Duodenal mucosa (tissue), 2 donors: ENCODE measurements around the gene SOCS3.

Source experiments
- H3K27ac ChIP-seq: one replicate; pipeline ENCODE4 v1.7.0; 2013; ENCODE audit warnings: low read depth, low read length
- H3K27me3 ChIP-seq, 2 donors: one replicate each; pipeline ENCODE4 v1.7.0; 2013; ENCODE audit warnings: low read length in 2 of 2, control low read depth in 1 of 2; ENCODE audit not compliant: insufficient read depth in 2 of 2, control insufficient read depth in 1 of 2
- H3K36me3 ChIP-seq, 2 donors: one replicate each; pipeline ENCODE4 v1.7.0; 2013; ENCODE audit warnings: low read length in 2 of 2, control low read depth in 1 of 2; ENCODE audit not compliant: insufficient read depth in 2 of 2, control insufficient read depth in 1 of 2
- H3K4me1 ChIP-seq, 2 donors: one replicate each; pipeline ENCODE4 v1.7.0; 2013; ENCODE audit warnings: low read length in 2 of 2, control low read depth in 1 of 2; ENCODE audit not compliant: insufficient read depth in 2 of 2, control insufficient read depth in 1 of 2
- H3K4me3 ChIP-seq, 2 donors: one replicate each; pipeline ENCODE4 v1.7.0; 2013; ENCODE audit warnings: low read length in 2 of 2, low read depth in 1 of 2
- H3K9ac ChIP-seq, 2 donors: one replicate each; pipeline ENCODE4 v1.7.0; 2013; ENCODE audit warnings: low read length in 2 of 2, low read depth in 1 of 2
- H3K9me3 ChIP-seq, 2 donors: one replicate each; pipeline ENCODE4 v1.7.0; 2013; ENCODE audit warnings: low read length in 2 of 2, control low read depth in 1 of 2; ENCODE audit not compliant: control insufficient read depth in 1 of 2

SOCS3 gene

DNA sequence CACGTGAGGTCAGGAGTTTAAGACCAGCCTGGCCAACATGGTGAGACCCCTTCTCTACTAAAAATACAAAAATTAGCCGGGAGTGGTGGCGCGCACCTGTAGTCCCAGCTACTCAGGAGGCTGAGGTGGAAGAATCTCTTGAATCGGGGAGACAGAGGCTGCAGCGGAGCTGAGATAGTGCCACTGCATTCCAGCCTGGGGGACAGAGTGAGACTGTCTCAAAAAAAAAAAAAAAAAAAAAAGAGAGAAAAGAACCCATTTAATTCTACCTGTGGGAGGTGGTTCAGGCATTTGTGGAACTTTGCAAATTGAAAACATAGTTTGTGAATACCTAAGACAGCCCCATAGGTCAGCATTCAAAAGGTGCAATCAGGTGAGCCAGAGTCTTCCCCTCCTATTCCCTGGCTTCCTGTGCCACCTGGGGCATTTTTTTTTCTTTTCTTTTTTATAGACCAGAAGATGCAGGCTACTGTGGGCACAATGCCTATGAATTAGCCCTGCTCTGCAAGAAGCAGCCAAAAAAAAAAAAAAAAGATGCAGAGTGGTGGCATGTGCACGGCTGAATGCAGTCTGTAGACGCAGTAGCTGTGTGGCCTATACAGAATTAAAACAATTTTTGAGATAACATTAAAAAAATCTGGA, 9.1 kb upstream of the SOCS3 start:
- Histone ChIP-seq H3K27ac (no peak overlapping the region), H3K4me3 (no peak overlapping the region), H3K4me1 (peaks cover 0 to 5% of the 10 kb centered on the region in 2 donors), H3K9ac (no peak overlapping the region), H3K36me3 (no peaks in the 10 kb centered on the region), H3K9me3 (no peaks in the 10 kb centered on the region), H3K27me3 (peaks cover 0 to 6% of the 10 kb centered on the region in 2 donors)

GRCh38 chr17:78368348-78368747, 8.5 kb upstream of the SOCS3 start:
- Histone ChIP-seq H3K27me3 (peaks cover 0 to 8% of the 10 kb centered on the region in 2 donors), H3K4me1 (peaks cover 0 to 5% of the 10 kb centered on the region in 2 donors), H3K4me3 (no peak overlapping the region), H3K27ac (no peak overlapping the region), H3K9ac (no peak overlapping the region), H3K9me3 (no peaks in the 10 kb centered on the region), H3K36me3 (no peaks in the 10 kb centered on the region)

GRCh38 chr17:78367193-78367592, 7.3 kb upstream of the SOCS3 start:
- Histone ChIP-seq H3K27me3 (peaks cover 0 to 8% of the 10 kb centered on the region in 2 donors), H3K9me3 (no peaks in the 10 kb centered on the region), H3K4me3 (no peak overlapping the region), H3K27ac (no peak overlapping the region), H3K36me3 (no peaks in the 10 kb centered on the region), H3K9ac (no peak overlapping the region), H3K4me1 (peaks cover 0 to 5% of the 10 kb centered on the region in 2 donors)

- Histone ChIP-seq H3K9me3 (no peaks in the 10 kb centered on the region), H3K4me3 (no peak overlapping the region), H3K36me3 (no peaks in the 10 kb centered on the region), H3K4me1 (peaks cover 0 to 5% of the 10 kb centered on the region in 2 donors), H3K27me3 (peaks cover 0 to 8% of the 10 kb centered on the region in 2 donors), H3K27ac (peak overlapping the region; percentile 22), H3K9ac (no peak overlapping the region)
These were observed 6.4 kb upstream of the SOCS3 start for GRCh38 chr17:78366109-78366848.

DNA sequence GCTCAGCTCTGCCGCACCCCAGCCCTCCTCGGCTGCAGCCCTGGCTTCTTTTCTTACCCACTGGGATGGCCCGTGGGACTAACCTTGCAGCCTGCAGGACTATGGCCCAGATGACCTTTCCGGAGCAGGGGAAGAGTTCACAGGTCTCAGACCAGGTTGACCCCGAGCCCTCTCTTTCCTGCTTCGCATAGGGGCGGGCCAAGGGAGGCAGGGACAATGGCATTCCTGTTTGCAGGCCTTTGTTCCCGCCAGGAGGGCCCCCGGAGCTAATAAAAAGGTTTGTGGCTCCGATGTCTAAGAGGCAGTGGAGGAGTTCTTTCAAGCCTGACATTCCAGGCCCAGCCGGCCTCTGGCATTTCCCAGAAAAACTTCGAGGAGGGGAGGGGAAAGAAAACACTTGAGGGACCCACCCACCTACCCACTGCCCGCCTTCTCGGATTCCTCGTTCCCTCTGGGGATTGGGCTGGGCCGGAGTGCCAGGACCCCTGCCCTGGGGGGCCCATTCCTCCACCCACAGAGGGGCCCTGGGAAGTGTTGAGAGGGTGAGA, 5.8 kb upstream of the SOCS3 start:
- H3K9me3 ChIP-seq: no peaks in the 10 kb centered on the region
- no peak overlapping the region for H3K9ac ChIP-seq
- no peaks in the 10 kb centered on the region for H3K36me3 ChIP-seq
- H3K4me1 ChIP-seq: peaks cover 0 to 10% of the 10 kb centered on the region in 2 donors
- no peak overlapping the region for H3K4me3 ChIP-seq
- H3K27ac ChIP-seq: peak overlapping the region; percentile 22
- H3K27me3 ChIP-seq: peaks cover 0 to 8% of the 10 kb centered on the region in 2 donors

- H3K27ac ChIP-seq: no peak overlapping the region
- H3K9ac ChIP-seq: no peak overlapping the region
- no peaks in the 10 kb centered on the region for H3K9me3 ChIP-seq
- no peaks in the 10 kb centered on the region for H3K36me3 ChIP-seq
- H3K4me3 ChIP-seq: no peak overlapping the region
- H3K4me1 ChIP-seq: peaks cover 0 to 12% of the 10 kb centered on the region in 2 donors
- peaks cover 0 to 8% of the 10 kb centered on the region in 2 donors for H3K27me3 ChIP-seq
These were observed 4.8 kb upstream of the SOCS3 start for GRCh38 chr17:78364436-78365281.

- Histone ChIP-seq H3K4me3 (no peak overlapping the region), H3K4me1 (peaks cover 17 to 22% of the 10 kb centered on the region in 2 donors), H3K9ac (no peak overlapping the region), H3K27me3 (peaks cover 0 to 13% of the 10 kb centered on the region in 2 donors), H3K9me3 (no peaks in the 10 kb centered on the region), H3K27ac (no peak overlapping the region), H3K36me3 (peaks cover 5 to 6% of the 10 kb centered on the region in 2 donors)
These were observed 2.8 kb upstream of the SOCS3 start for GRCh38 chr17:78362671-78363070.

GRCh38 chr17:78362232-78362631, 2.4 kb upstream of the SOCS3 start:
- peaks cover 21 to 26% of the 10 kb centered on the region in 2 donors for H3K4me1 ChIP-seq
- H3K9ac ChIP-seq: no peak overlapping the region
- H3K9me3 ChIP-seq: no peaks in the 10 kb centered on the region
- no peak overlapping the region for H3K27ac ChIP-seq
- peaks cover 0 to 13% of the 10 kb centered on the region in 2 donors for H3K27me3 ChIP-seq
- H3K4me3 ChIP-seq: no peak overlapping the region
- peaks cover 5 to 8% of the 10 kb centered on the region in 2 donors for H3K36me3 ChIP-seq

GRCh38 chr17:78361225-78361701, 1.4 kb upstream of the SOCS3 start:
- no peak overlapping the region for H3K9ac ChIP-seq
- H3K4me1 ChIP-seq: peaks cover 26 to 33% of the 10 kb centered on the region in 2 donors
- H3K4me3 ChIP-seq: no peak overlapping the region
- H3K36me3 ChIP-seq: peaks cover 5 to 8% of the 10 kb centered on the region in 2 donors
- H3K9me3 ChIP-seq: no peaks in the 10 kb centered on the region
- peaks cover 0 to 12% of the 10 kb centered on the region in 2 donors for H3K27me3 ChIP-seq
- H3K27ac ChIP-seq: no peak overlapping the region
